ENCODE measurements around the gene C20orf144.

Gene C20orf144

GRCh38 chr20:33680686-33681085 lies 18.6 kb downstream of the C20orf144 start:
- Mint-ChIP-seq H3K27ac (no peak overlapping the region), H3K27me3 (ENCODE audit: low read depth, poor library complexity) (peaks cover 2% of the 10 kb centered on the region), H3K36me3 (ENCODE audit: low read depth) (peaks cover 27% of the 10 kb centered on the region), H3K4me3 (no peak overlapping the region), H3K4me1 (peaks cover 43% of the 10 kb centered on the region), H3K9me3 (no peaks in the 10 kb centered on the region)
- DNase-seq = no peak
- no peak for TF ChIP-seq CTCF (IDR thresholded peaks at IDR 0.05)

- H3K36me3 Mint-ChIP-seq (ENCODE audit: low read depth) = peaks cover 26% of the 10 kb centered on the region
- DNase-seq = no peak
- no peak overlapping the region for H3K27ac Mint-ChIP-seq
- H3K4me1 Mint-ChIP-seq = peaks cover 37% of the 10 kb centered on the region
- no peak for TF ChIP-seq CTCF (IDR thresholded peaks at IDR 0.05)
- no peak overlapping the region for H3K4me3 Mint-ChIP-seq
- H3K9me3 Mint-ChIP-seq = no peaks in the 10 kb centered on the region
- H3K27me3 Mint-ChIP-seq (ENCODE audit: low read depth, poor library complexity) = peaks cover 2% of the 10 kb centered on the region
These were observed 19.2 kb downstream of the C20orf144 start for GRCh38 chr20:33681288-33681687.

GRCh38 chr20:33681728-33682353 lies 19.7 kb downstream of the C20orf144 start:
- H3K27ac Mint-ChIP-seq = no peak overlapping the region
- no peak for TF ChIP-seq CTCF (IDR thresholded peaks at IDR 0.05)
- no peaks in the 10 kb centered on the region for H3K9me3 Mint-ChIP-seq
- DNase-seq = no peak
- H3K4me3 Mint-ChIP-seq = no peak overlapping the region
- H3K27me3 Mint-ChIP-seq (ENCODE audit: low read depth, poor library complexity) = peaks cover 2% of the 10 kb centered on the region
- peaks cover 21% of the 10 kb centered on the region for H3K36me3 Mint-ChIP-seq (ENCODE audit: low read depth)
- H3K4me1 Mint-ChIP-seq = peaks cover 39% of the 10 kb centered on the region

GRCh38 chr20:33684533-33685327 lies 22.6 kb downstream of the C20orf144 start:
- TF ChIP-seq CTCF (IDR thresholded peaks at IDR 0.05) = no peak
- peak overlapping the region; percentile 79 for H3K4me3 Mint-ChIP-seq
- H3K27me3 Mint-ChIP-seq (ENCODE audit: low read depth, poor library complexity) = peaks cover 5% of the 10 kb centered on the region
- peak overlapping the region; percentile 40 for H3K27ac Mint-ChIP-seq
- H3K9me3 Mint-ChIP-seq = no peaks in the 10 kb centered on the region
- no peaks in the 10 kb centered on the region for H3K36me3 Mint-ChIP-seq (ENCODE audit: low read depth)
- peak; percentile 48 for DNase-seq
- peaks cover 40% of the 10 kb centered on the region for H3K4me1 Mint-ChIP-seq

- TF ChIP-seq CTCF (IDR thresholded peaks at IDR 0.05) = no peak
- H3K4me3 Mint-ChIP-seq = peak overlapping the region; percentile 79
- no peak for DNase-seq
- peaks cover 5% of the 10 kb centered on the region for H3K27me3 Mint-ChIP-seq (ENCODE audit: low read depth, poor library complexity)
- H3K4me1 Mint-ChIP-seq = peaks cover 44% of the 10 kb centered on the region
- no peaks in the 10 kb centered on the region for H3K9me3 Mint-ChIP-seq
- H3K36me3 Mint-ChIP-seq (ENCODE audit: low read depth) = no peaks in the 10 kb centered on the region
- H3K27ac Mint-ChIP-seq = no peak overlapping the region
These were observed 23.4 kb downstream of the C20orf144 start for GRCh38 chr20:33685328-33686099.

Data from nephron progenitor cell (in vitro differentiated cells).